ENCODE measurements around the gene TSSK2.

DNA sequence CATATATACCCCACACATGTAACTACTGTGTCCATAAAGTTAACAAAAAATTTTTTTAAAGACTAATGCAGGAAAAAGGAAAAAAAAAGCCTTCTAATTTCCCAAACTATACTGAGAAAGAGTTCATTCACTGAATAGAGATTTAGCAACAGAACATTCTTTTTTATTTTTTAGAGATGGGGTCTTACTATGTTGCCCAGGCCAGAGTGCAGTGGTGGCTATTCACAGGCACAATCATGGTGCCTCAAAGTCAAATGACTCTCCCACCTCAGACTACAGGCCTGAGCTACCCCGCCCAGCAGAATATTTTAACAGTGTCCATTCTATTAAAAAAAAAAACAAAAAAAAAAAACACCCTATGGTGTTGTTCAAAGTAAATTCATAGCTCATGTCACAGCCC, 34.6 kb upstream of the TSSK2 start:
- TF ChIP-seq, protein P1, sequence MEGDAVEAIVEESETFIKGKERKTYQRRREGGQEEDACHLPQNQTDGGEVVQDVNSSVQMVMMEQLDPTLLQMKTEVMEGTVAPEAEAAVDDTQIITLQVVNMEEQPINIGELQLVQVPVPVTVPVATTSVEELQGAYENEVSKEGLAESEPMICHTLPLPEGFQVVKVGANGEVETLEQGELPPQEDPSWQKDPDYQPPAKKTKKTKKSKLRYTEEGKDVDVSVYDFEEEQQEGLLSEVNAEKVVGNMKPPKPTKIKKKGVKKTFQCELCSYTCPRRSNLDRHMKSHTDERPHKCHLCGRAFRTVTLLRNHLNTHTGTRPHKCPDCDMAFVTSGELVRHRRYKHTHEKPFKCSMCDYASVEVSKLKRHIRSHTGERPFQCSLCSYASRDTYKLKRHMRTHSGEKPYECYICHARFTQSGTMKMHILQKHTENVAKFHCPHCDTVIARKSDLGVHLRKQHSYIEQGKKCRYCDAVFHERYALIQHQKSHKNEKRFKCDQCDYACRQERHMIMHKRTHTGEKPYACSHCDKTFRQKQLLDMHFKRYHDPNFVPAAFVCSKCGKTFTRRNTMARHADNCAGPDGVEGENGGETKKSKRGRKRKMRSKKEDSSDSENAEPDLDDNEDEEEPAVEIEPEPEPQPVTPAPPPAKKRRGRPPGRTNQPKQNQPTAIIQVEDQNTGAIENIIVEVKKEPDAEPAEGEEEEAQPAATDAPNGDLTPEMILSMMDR (IDR thresholded peaks at IDR 0.05; ENCODE audit: poor library complexity, severe bottlenecking), result no peak
- TF ChIP-seq TAF1 (IDR thresholded peaks at IDR 0.05; ENCODE audit: low read depth) (no peak), EP300 (conservative IDR thresholded peaks at IDR 0.05; ENCODE audit: poor library complexity, severe bottlenecking) (no peak), POLR2AphosphoS5 (IDR thresholded peaks at IDR 0.05) (no peak), EZH2 (IDR thresholded peaks at IDR 0.05; ENCODE audit: borderline replicate concordance, insufficient read depth, low read length, poor library complexity, severe bottlenecking) (no peak), SMC3 (conservative IDR thresholded peaks at IDR 0.05; ENCODE audit: poor library complexity) (no peak), MXI1 (conservative IDR thresholded peaks at IDR 0.05; ENCODE audit: poor library complexity, severe bottlenecking) (no peak)
- TF ChIP-seq, protein P2, sequence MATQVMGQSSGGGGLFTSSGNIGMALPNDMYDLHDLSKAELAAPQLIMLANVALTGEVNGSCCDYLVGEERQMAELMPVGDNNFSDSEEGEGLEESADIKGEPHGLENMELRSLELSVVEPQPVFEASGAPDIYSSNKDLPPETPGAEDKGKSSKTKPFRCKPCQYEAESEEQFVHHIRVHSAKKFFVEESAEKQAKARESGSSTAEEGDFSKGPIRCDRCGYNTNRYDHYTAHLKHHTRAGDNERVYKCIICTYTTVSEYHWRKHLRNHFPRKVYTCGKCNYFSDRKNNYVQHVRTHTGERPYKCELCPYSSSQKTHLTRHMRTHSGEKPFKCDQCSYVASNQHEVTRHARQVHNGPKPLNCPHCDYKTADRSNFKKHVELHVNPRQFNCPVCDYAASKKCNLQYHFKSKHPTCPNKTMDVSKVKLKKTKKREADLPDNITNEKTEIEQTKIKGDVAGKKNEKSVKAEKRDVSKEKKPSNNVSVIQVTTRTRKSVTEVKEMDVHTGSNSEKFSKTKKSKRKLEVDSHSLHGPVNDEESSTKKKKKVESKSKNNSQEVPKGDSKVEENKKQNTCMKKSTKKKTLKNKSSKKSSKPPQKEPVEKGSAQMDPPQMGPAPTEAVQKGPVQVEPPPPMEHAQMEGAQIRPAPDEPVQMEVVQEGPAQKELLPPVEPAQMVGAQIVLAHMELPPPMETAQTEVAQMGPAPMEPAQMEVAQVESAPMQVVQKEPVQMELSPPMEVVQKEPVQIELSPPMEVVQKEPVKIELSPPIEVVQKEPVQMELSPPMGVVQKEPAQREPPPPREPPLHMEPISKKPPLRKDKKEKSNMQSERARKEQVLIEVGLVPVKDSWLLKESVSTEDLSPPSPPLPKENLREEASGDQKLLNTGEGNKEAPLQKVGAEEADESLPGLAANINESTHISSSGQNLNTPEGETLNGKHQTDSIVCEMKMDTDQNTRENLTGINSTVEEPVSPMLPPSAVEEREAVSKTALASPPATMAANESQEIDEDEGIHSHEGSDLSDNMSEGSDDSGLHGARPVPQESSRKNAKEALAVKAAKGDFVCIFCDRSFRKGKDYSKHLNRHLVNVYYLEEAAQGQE (IDR thresholded peaks at IDR 0.05; ENCODE audit: borderline replicate concordance), result no peak

All from neural cell (in vitro differentiated cells).